GM21576 (cell line): ENCODE measurements around the gene PIGC.

Source experiments
- ATAC-seq: cut with Tn5 transposase; IDR thresholded peaks from one replicate; pipeline ENCODE4 v1.9.1; 2021; ENCODE audit warnings: mild to moderate bottlenecking, moderate library complexity; ENCODE audit not compliant: unreplicated experiment

Gene PIGC

GRCh38 chr1:172399756-172400721 lies 43.8 kb downstream of the PIGC start:
- ATAC-seq, result no peak

GRCh38 chr1:172398970-172399755 lies 44.7 kb downstream of the PIGC start:
- ATAC-seq, result no peak

GRCh38 chr1:172398193-172398592 lies 45.7 kb downstream of the PIGC start:
- ATAC-seq, result no peak

- no peak for ATAC-seq
Measured at GRCh38 chr1:172397633-172398032, 46.2 kb downstream of the PIGC start.

GRCh38 chr1:172397221-172397620 lies 46.6 kb downstream of the PIGC start:
- ATAC-seq, result no peak

GRCh38 chr1:172395576-172395975 lies 48.3 kb downstream of the PIGC start:
- no peak for ATAC-seq

GRCh38 chr1:172394811-172395210 lies 49.1 kb downstream of the PIGC start:
- no peak for ATAC-seq

- peak; percentile 75 for ATAC-seq
Measured at GRCh38 chr1:172394141-172394751, 49.6 kb downstream of the PIGC start.

GRCh38 chr1:172393354-172393753 lies 50.5 kb downstream of the PIGC start:
- no peak for ATAC-seq

- ATAC-seq, result no peak
Measured at GRCh38 chr1:172391976-172392375, 51.9 kb downstream of the PIGC start.
